Measurements from ENCODE around the gene RSPH6A. TPM values are rescaled to one million over a fixed set of nuclear protein-coding genes. Genes with fewer than 3 reads are reported as not detected.
A peak's percentile ranks its signal among the peaks of the same experiment; 100 is the strongest.

Gene RSPH6A
- total and polyA plus RNA-seq, 10 donors = 0.13 to 0.41 (median 0.26) TPM; not detected in 6

GRCh38 chr19:45815481-45816216 is 541 bp upstream of the RSPH6A start:
- Histone ChIP-seq H3K4me1 (peaks cover 0 to 34% (median 23%) of the 10 kb centered on the region in 6 donors), H3K4me3 (peak overlapping the region in 7 of 8 donors; percentile 8 to 62 (median 27)), H3K9me3 (no peaks in the 10 kb centered on the region), H3K27ac (no peak overlapping the region), H3K36me3 (peaks cover 0 to 55% (median 13%) of the 10 kb centered on the region in 6 donors), H3K27me3 (replicated peaks in 1 of 7) (peaks cover 0 to 42% (median 3%) of the 10 kb centered on the region in 7 donors)
- DNase-seq = no peak
- TF ChIP-seq POLR2AphosphoS5 (IDR thresholded peaks at IDR 0.05) (peak in 2 of 3 donors; percentile 38 to 63), POLR2A (IDR thresholded peaks at IDR 0.05) (no peak), CTCF (IDR thresholded peaks at IDR 0.05 in 8 of 11, conservative IDR thresholded peaks at IDR 0.05 in 3 of 11) (no peak)
- 4 to 13% (median 8%) methylated on average over 32 to 44 of the region's 44 CpGs for WGBS, 5 donors
- intact Hi-C loops (cut with DNase I; ENCODE audit: low total_unique reads) = no loop called here

GRCh38 chr19:45814166-45814780 is 835 bp downstream of the RSPH6A start:
- no peak for DNase-seq
- 85 to 94% (median 93%) methylated on average over 11 to 12 of the region's 12 CpGs for WGBS, 5 donors
- Histone ChIP-seq H3K4me3 (no peak overlapping the region), H3K9me3 (no peaks in the 10 kb centered on the region), H3K36me3 (peaks cover 0 to 41% (median 1%) of the 10 kb centered on the region in 6 donors), H3K27me3 (replicated peaks in 1 of 7) (peaks cover 0 to 46% (median 3%) of the 10 kb centered on the region in 7 donors), H3K27ac (no peak overlapping the region), H3K4me1 (peaks cover 0 to 45% (median 27%) of the 10 kb centered on the region in 6 donors)
- TF ChIP-seq POLR2A (IDR thresholded peaks at IDR 0.05) (no peak), POLR2AphosphoS5 (IDR thresholded peaks at IDR 0.05) (no peak)
- intact Hi-C loops (cut with DNase I; ENCODE audit: low total_unique reads) = no loop called here

- Histone ChIP-seq H3K4me1 (peaks cover 0 to 38% (median 25%) of the 10 kb centered on the region in 6 donors), H3K9me3 (no peaks in the 10 kb centered on the region), H3K27me3 (replicated peaks in 1 of 7) (peaks cover 0 to 49% (median 3%) of the 10 kb centered on the region in 7 donors), H3K27ac (no peak overlapping the region), H3K4me3 (no peak overlapping the region), H3K36me3 (peaks cover 0 to 23% (median 0%) of the 10 kb centered on the region in 6 donors)
- 91 to 94% (median 93%) methylated on average over 6 of the region's 6 CpGs for WGBS, 5 donors
- DNase-seq = no peak
- intact Hi-C loops (cut with DNase I; ENCODE audit: low total_unique reads) = no loop called here
- TF ChIP-seq POLR2A (IDR thresholded peaks at IDR 0.05) (no peak), CTCF (IDR thresholded peaks at IDR 0.05 in 8 of 11, conservative IDR thresholded peaks at IDR 0.05 in 3 of 11) (no peak), POLR2AphosphoS5 (IDR thresholded peaks at IDR 0.05) (no peak)
Measured at GRCh38 chr19:45812297-45812696, 2.8 kb downstream of the RSPH6A start.

GRCh38 chr19:45809643-45810159 is 5.4 kb downstream of the RSPH6A start:
- intact Hi-C loops (cut with DNase I; ENCODE audit: low total_unique reads) = no loop called here
- H3K36me3 ChIP-seq = peaks cover 0 to 6% (median 0%) of the 10 kb centered on the region in 6 donors
- peaks cover 0 to 30% (median 0%) of the 10 kb centered on the region in 7 donors for H3K27me3 ChIP-seq (replicated peaks in 1 of 7)
- WGBS, 5 donors = 17 to 25% (median 18%) methylated on average over 7 of the region's 7 CpGs
- no peak for TF ChIP-seq POLR2A (IDR thresholded peaks at IDR 0.05)
- no peak for TF ChIP-seq CTCF (IDR thresholded peaks at IDR 0.05 in 8 of 11, conservative IDR thresholded peaks at IDR 0.05 in 3 of 11)
- TF ChIP-seq POLR2AphosphoS5 (IDR thresholded peaks at IDR 0.05) = no peak
- H3K4me1 ChIP-seq = peaks cover 0 to 12% (median 6%) of the 10 kb centered on the region in 6 donors
- no peaks in the 10 kb centered on the region for H3K9me3 ChIP-seq
- H3K4me3 ChIP-seq = no peak overlapping the region
- no peak for DNase-seq
- no peak overlapping the region for H3K27ac ChIP-seq

Measured in spleen (tissue), 11 donors.